A549 (cell line): ENCODE measurements around the gene TMEM45A. TPM values are rescaled to one million over a fixed set of nuclear protein-coding genes. Genes with fewer than 3 reads are reported as not detected.

Experiments used
- ATAC-seq, 2 experiments: fragments of 200-7000 bp in 1 of 2; fragments of >200 bp in 1 of 2; cut with Nextera tagmentation in 1 of 2; cut with Tn5 transposase in 1 of 2; 3 replicates each; pipeline versions ENCODE4 v1.8.0 to v1.9.1; 2018 to 2020; ENCODE audit warnings: mild to moderate bottlenecking in 1 of 2, moderate library complexity in 1 of 2
- CTCF ChIA-PET: fragments of 300-600 bp; sonication (Branson Sonifier 250); formaldehyde crosslinking; extraction: SDS; loops from one replicate; lab custom pipeline; 2021; ENCODE audit warnings: antibody characterized with exemption, inconsistent platforms; lab: Yijun Ruan, JAX
- POLR2A ChIA-PET: fragments of 350-600 bp; formaldehyde crosslinking; extraction: SDS; loops from one replicate; lab custom pipeline; 2021; ENCODE audit warnings: antibody characterized with exemption, inconsistent platforms; lab: Yijun Ruan, JAX
- DNase-seq, 2 experiments: peaks; one replicate each; pipeline versions ENCODE4 v3.0.0 to v3.0.0-alpha.2; 2011 to 2016; ENCODE audit warnings: low read depth in 1 of 2, low spot score in 1 of 2
- FAIRE-seq: peaks from 2 replicates; lab custom pipeline; 2011; peaks lifted over from hg19 to GRCh38; lab: Jason Lieb, UNC
- H3K27ac ChIP-seq, 2 experiments: fragments of >200 bp; sonication (Bioruptor Twin); formaldehyde crosslinking; 3 replicates each; pipeline ENCODE4 v1.5.1; 2016 to 2017
- H3K4me1 ChIP-seq: fragments of >200 bp; sonication (Bioruptor Twin); formaldehyde crosslinking; 3 replicates; pipeline ENCODE4 v1.6.1; 2016
- H3K4me2 ChIP-seq: fragments of >200 bp; sonication (Bioruptor Twin); formaldehyde crosslinking; 3 replicates; pipeline ENCODE4 v1.6.1; 2016
- H3K4me3 ChIP-seq: fragments of >200 bp; sonication (Bioruptor Twin); formaldehyde crosslinking; 3 replicates; pipeline ENCODE4 v1.5.1; 2016
- H3K9me3 ChIP-seq: fragments of >200 bp; sonication (Bioruptor Twin); formaldehyde crosslinking; 3 replicates; pipeline ENCODE4 v1.6.1; 2016
- BHLHE40 ChIP-seq: IDR thresholded peaks from 2 replicates; pipeline ENCODE4 v1.6.1; 2012; ENCODE audit warnings: low read depth, low read length, inconsistent platforms
- CEBPB ChIP-seq, 2 experiments: fragments of >200 bp in 1 of 2; sonication (Bioruptor Twin) in 1 of 2; formaldehyde crosslinking in 1 of 2; IDR thresholded peaks; 2 replicates each; pipeline ENCODE4 v1.6.1; 2012 to 2016
- CHD2 ChIP-seq: fragments of 150-350 bp; IDR thresholded peaks from 2 replicates; pipeline ENCODE4 v1.6.1; 2014; ENCODE audit warnings: low read length; ENCODE audit not compliant: partially characterized antibody
- E2F6 ChIP-seq: IDR thresholded peaks from 2 replicates; pipeline ENCODE4 v1.6.1; 2012; ENCODE audit warnings: low read depth, borderline replicate concordance
- EHMT2 ChIP-seq: fragments of 200-600 bp; sonication (generic); IDR thresholded peaks from 2 replicates; pipeline ENCODE4 v1.6.1; 2016; ENCODE audit warnings: antibody characterized with exemption, low read depth, mild to moderate bottlenecking, moderate library complexity
- ELK1 ChIP-seq: fragments of 150-350 bp; IDR thresholded peaks from 2 replicates; pipeline ENCODE4 v1.6.1; 2014; ENCODE audit warnings: low read depth, mild to moderate bottlenecking, low read length
- FOSL2 ChIP-seq, 2 experiments: fragments of 450-650 bp in 1 of 2; fragments of >200 bp in 1 of 2; sonication (Bioruptor Twin) in 1 of 2; formaldehyde crosslinking; IDR thresholded peaks; 2 replicates each; pipeline versions ENCODE4 v1.5.0 to v1.6.1; 2016 to 2020; ENCODE audit warnings: mild to moderate bottlenecking in 1 of 2, moderate library complexity in 1 of 2
- HEYL ChIP-seq: fragments of 250-450 bp; sonication (Bioruptor Pico); IDR thresholded peaks from 2 replicates; pipeline ENCODE4 v1.8.0; 2021; ENCODE audit warnings: mild to moderate bottlenecking, moderate library complexity
- HOXB5 ChIP-seq: fragments of 250-450 bp; sonication (Bioruptor Pico); IDR thresholded peaks from 2 replicates; pipeline ENCODE4 v1.5.0; 2020; ENCODE audit warnings: mild to moderate bottlenecking, moderate library complexity
- JUN ChIP-seq, 2 experiments: fragments of >200 bp; sonication (Bioruptor Twin); formaldehyde crosslinking; IDR thresholded peaks; 2 replicates in 1 of 2; 3 replicates in 1 of 2; pipeline ENCODE4 v1.6.1; 2016 to 2017
- KDM5A ChIP-seq: fragments of 200-600 bp; sonication (generic); IDR thresholded peaks from 2 replicates; pipeline ENCODE4 v1.6.1; 2016; ENCODE audit warnings: antibody characterized with exemption, mild to moderate bottlenecking
- MAZ ChIP-seq: fragments of 150-350 bp; IDR thresholded peaks from 2 replicates; pipeline ENCODE4 v1.6.1; 2014; ENCODE audit warnings: antibody characterized with exemption, low read depth, low read length, borderline replicate concordance
- NPAS2 ChIP-seq: fragments of 250-450 bp; sonication (Bioruptor Pico); IDR thresholded peaks from 2 replicates; pipeline ENCODE4 v1.8.0; 2022; ENCODE audit warnings: mild to moderate bottlenecking, moderate library complexity, borderline replicate concordance
- POLR2A ChIP-seq: IDR thresholded peaks from 2 replicates; pipeline ENCODE4 v1.6.1; 2012; ENCODE audit warnings: mild to moderate bottlenecking, low read length
- POLR2AphosphoS2 ChIP-seq: conservative IDR thresholded peaks from 2 replicates; pipeline ENCODE4 v1.6.1; 2012; ENCODE audit warnings: low read length, improper control_type of control experiment, inconsistent platforms
- RCOR1 ChIP-seq: fragments of 150-350 bp; IDR thresholded peaks from 2 replicates; pipeline ENCODE4 v1.6.1; 2014; ENCODE audit warnings: antibody characterized with exemption, low read length, low read depth
- REST ChIP-seq: fragments of 200-600 bp; sonication (generic); IDR thresholded peaks from 2 replicates; pipeline ENCODE4 v1.6.1; 2016; ENCODE audit warnings: antibody characterized with exemption, mild to moderate bottlenecking, moderate library complexity
- SREBF2 ChIP-seq: fragments of 450-650 bp; IDR thresholded peaks from 2 replicates; pipeline ENCODE4 v1.6.1; 2014; ENCODE audit warnings: mild to moderate bottlenecking, moderate library complexity
- TFCP2L1 ChIP-seq: fragments of 250-450 bp; sonication (Bioruptor Pico); IDR thresholded peaks from 2 replicates; pipeline ENCODE4 v1.5.0; 2021; ENCODE audit warnings: mild to moderate bottlenecking
- ZFP36 ChIP-seq: fragments of 450-650 bp; IDR thresholded peaks from 2 replicates; pipeline ENCODE4 v1.6.1; 2014; ENCODE audit warnings: borderline replicate concordance; ENCODE audit not compliant: partially characterized antibody
- ZNF302 ChIP-seq: fragments of 250-450 bp; sonication (Bioruptor Pico); IDR thresholded peaks from 2 replicates; pipeline ENCODE4 v1.9.0; 2021; ENCODE audit warnings: inconsistent platforms, mild to moderate bottlenecking, moderate library complexity
- ZSCAN20 ChIP-seq: fragments of 250-450 bp; sonication (Bioruptor Pico); IDR thresholded peaks from 2 replicates; pipeline ENCODE4 v1.8.0; 2022; ENCODE audit warnings: mild to moderate bottlenecking, moderate library complexity
- WGBS: methylation state at CpG from one replicate; pipeline ENCODE4 v1.1.6; 2017; ENCODE audit errors: missing lambda C conversion rate; 5-methylcytosine and 5-hydroxymethylcytosine counted together
- polyA plus RNA-seq, 4 experiments: library from polyadenylated mRNA; depleted of rRNA in 3 of 4; stranded (reverse); fragments of >200 nt; fragmentation: RNase III in 1 of 4; extraction: RNeasy Plus Mini Kit Qiagen cat#74134 plus additional on column Dnase treatment in 1 of 4; gene quantifications; 2 replicates in 3 of 4; 3 replicates in 1 of 4; pipeline ENCODE4 v1.2.3, GENCODE V29; 2011 to 2017
- TF ChIP-seq, protein P1 (sequence below): fragments of >200 bp; sonication (Bioruptor Twin); formaldehyde crosslinking; IDR thresholded peaks from 3 replicates; pipeline ENCODE4 v1.6.1; 2016
- TF ChIP-seq, protein P2 (sequence below): fragments of 250-450 bp; sonication (Bioruptor Pico); IDR thresholded peaks from 2 replicates; pipeline ENCODE4 v1.5.0; 2020; ENCODE audit warnings: low read depth, mild to moderate bottlenecking, moderate library complexity
- TF ChIP-seq, protein P3 (sequence below): IDR thresholded peaks from 2 replicates; pipeline ENCODE4 v1.6.1; 2012
- TF ChIP-seq, protein P4 (sequence below): fragments of >200 bp; sonication (Bioruptor Twin); formaldehyde crosslinking; IDR thresholded peaks from 2 replicates; pipeline ENCODE4 v1.6.1; 2016
- TF ChIP-seq, protein P5 (sequence below): fragments of 450-650 bp; IDR thresholded peaks from 2 replicates; pipeline ENCODE4 v1.6.1; 2014; ENCODE audit warnings: antibody characterized with exemption

The TMEM45A gene
- polyA plus RNA-seq, 2 of the 4 experiments (the other 2 are of a cell fraction): 4.6 to 7.0 TPM

DNA sequence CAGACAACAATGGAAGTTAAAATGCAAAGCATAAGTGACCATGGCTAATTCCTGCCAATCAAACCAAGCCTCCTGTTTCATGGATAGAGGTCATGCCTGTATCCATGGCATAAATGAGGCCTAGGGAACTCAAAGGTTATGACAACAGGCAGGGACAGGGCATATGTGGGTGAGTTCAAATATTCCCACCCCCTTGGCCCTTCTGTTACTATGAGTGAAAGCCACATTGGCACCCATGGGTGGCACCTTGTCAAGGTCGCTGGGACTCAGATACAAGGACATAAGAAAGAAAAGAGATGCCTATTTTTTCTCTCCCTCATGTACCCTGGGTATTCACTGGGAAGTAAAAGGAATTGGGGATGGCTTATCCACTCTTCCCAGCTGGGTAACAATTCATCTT is 25.3 kb upstream of the TMEM45A start:
- CTCF ChIA-PET: interaction anchor here (0.6 to 2.4 kb wide), 4 partner anchors 69 to 151 kb away, joined by 3 to 24 read pairs (median 4); no protein-coding TSS in a partner anchor
- Histone ChIP-seq H3K9me3 (no peaks in the 10 kb centered on the region), H3K4me2 (no peak overlapping the region), H3K4me3 (no peak overlapping the region), H3K4me1 (no peaks in the 10 kb centered on the region), H3K27ac (no peak overlapping the region)
- FAIRE-seq: no peak
- ATAC-seq: no peak
- WGBS: 27% methylated on average over 1 of the region's 1 CpG
- TF ChIP-seq BHLHE40 (no peak), REST (no peak), E2F6 (no peak), SREBF2 (no peak), CEBPB (IDR thresholded peaks at IDR 0.05) (no peak), HEYL (CRISPR knock-in tag) (no peak), FOSL2 (IDR thresholded peaks at IDR 0.05) (no peak), FOSL2 (CRISPR knock-in tag; IDR thresholded peaks at IDR 0.05) (no peak), POLR2A (no peak), POLR2AphosphoS2 (no peak), HOXB5 (CRISPR knock-in tag) (no peak), TFCP2L1 (CRISPR knock-in tag) (no peak), ZNF302 (CRISPR knock-in tag) (no peak), KDM5A (no peak), JUN (IDR thresholded peaks at IDR 0.05) (no peak), CHD2 (no peak)
- TF ChIP-seq, protein P1, sequence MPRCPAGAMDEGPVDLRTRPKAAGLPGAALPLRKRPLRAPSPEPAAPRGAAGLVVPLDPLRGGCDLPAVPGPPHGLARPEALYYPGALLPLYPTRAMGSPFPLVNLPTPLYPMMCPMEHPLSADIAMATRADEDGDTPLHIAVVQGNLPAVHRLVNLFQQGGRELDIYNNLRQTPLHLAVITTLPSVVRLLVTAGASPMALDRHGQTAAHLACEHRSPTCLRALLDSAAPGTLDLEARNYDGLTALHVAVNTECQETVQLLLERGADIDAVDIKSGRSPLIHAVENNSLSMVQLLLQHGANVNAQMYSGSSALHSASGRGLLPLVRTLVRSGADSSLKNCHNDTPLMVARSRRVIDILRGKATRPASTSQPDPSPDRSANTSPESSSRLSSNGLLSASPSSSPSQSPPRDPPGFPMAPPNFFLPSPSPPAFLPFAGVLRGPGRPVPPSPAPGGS: no peak
- TF ChIP-seq, protein P2, sequence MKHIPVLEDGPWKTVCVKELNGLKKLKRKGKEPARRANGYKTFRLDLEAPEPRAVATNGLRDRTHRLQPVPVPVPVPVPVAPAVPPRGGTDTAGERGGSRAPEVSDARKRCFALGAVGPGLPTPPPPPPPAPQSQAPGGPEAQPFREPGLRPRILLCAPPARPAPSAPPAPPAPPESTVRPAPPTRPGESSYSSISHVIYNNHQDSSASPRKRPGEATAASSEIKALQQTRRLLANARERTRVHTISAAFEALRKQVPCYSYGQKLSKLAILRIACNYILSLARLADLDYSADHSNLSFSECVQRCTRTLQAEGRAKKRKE (CRISPR knock-in tag): no peak
- TF ChIP-seq, protein P3, sequence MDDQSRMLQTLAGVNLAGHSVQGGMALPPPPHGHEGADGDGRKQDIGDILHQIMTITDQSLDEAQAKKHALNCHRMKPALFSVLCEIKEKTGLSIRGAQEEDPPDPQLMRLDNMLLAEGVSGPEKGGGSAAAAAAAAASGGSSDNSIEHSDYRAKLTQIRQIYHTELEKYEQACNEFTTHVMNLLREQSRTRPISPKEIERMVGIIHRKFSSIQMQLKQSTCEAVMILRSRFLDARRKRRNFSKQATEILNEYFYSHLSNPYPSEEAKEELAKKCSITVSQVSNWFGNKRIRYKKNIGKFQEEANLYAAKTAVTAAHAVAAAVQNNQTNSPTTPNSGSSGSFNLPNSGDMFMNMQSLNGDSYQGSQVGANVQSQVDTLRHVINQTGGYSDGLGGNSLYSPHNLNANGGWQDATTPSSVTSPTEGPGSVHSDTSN: no peak
- no peak for DNase-seq
- POLR2A ChIA-PET: no interaction called here

DNA sequence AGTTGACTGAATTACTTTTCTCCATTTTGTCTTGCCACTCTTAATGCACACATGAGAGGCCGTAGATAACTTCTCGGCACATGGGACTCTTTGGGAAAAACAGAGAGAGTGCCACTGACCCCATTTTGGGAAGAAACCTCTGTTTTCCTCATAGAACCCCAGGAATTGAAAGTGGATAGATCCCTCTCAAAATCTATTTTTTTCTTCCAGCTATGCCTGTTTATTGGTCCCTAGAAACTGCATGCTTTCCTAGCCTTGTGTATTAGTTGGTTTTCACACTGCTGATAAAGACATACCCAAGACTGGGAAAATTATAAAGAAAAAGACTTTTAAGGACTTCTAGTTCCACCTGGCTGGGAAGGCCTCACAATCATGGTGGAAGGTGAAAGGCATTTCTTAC is 23.7 kb upstream of the TMEM45A start:
- Histone ChIP-seq H3K4me1 (no peaks in the 10 kb centered on the region), H3K9me3 (no peaks in the 10 kb centered on the region), H3K27ac (no peak overlapping the region), H3K4me3 (no peak overlapping the region), H3K4me2 (no peak overlapping the region)
- POLR2A ChIA-PET: no interaction called here
- ATAC-seq: no peak
- 88% methylated on average over 2 of the region's 2 CpGs for WGBS
- no peak for DNase-seq
- FAIRE-seq: no peak
- CTCF ChIA-PET: interaction anchor here (0.8 to 3.5 kb wide), 3 partner anchors 13 to 152 kb away, joined by 3 to 21 read pairs (median 4); no protein-coding TSS in a partner anchor
- TF ChIP-seq HOXB5 (CRISPR knock-in tag): no peak
- TF ChIP-seq ELK1: no peak
- no peak for TF ChIP-seq POLR2A
- TF ChIP-seq ZFP36: no peak
- TF ChIP-seq, protein P4, sequence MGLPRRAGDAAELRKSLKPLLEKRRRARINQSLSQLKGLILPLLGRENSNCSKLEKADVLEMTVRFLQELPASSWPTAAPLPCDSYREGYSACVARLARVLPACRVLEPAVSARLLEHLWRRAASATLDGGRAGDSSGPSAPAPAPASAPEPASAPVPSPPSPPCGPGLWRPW: no peak
- TF ChIP-seq ZSCAN20 (CRISPR knock-in tag): no peak
- TF ChIP-seq NPAS2: no peak
- no peak for TF ChIP-seq RCOR1
- no peak for TF ChIP-seq MAZ
- TF ChIP-seq, protein P5, sequence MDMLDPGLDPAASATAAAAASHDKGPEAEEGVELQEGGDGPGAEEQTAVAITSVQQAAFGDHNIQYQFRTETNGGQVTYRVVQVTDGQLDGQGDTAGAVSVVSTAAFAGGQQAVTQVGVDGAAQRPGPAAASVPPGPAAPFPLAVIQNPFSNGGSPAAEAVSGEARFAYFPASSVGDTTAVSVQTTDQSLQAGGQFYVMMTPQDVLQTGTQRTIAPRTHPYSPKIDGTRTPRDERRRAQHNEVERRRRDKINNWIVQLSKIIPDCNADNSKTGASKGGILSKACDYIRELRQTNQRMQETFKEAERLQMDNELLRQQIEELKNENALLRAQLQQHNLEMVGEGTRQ: no peak
- no peak for TF ChIP-seq EHMT2
- TF ChIP-seq HEYL (CRISPR knock-in tag): no peak
- TF ChIP-seq POLR2AphosphoS2: no peak
